A549 (cell line): Measurements from ENCODE around the gene SCT.

Source experiments
- BCL3 ChIP-seq: fragments of >200 bp; sonication (Bioruptor Twin); formaldehyde crosslinking; IDR thresholded peaks from 3 replicates; pipeline ENCODE4 v1.6.1; 2016
- CBX8 ChIP-seq: fragments of 200-600 bp; sonication (generic); IDR thresholded peaks from 2 replicates; pipeline ENCODE4 v1.6.1; 2016
- CEBPB ChIP-seq, 2 experiments: fragments of >200 bp in 1 of 2; sonication (Bioruptor Twin) in 1 of 2; formaldehyde crosslinking in 1 of 2; IDR thresholded peaks; 2 replicates each; pipeline ENCODE4 v1.6.1; 2012 to 2016
- CTCF ChIP-seq: fragments of >200 bp; sonication (Bioruptor Twin); formaldehyde crosslinking; IDR thresholded peaks from 3 replicates; pipeline ENCODE4 v1.5.1; 2016
- HDAC2 ChIP-seq: fragments of 200-600 bp; sonication (generic); IDR thresholded peaks from 2 replicates; pipeline ENCODE4 v1.6.1; 2016
- HOXA7 ChIP-seq: fragments of 250-450 bp; sonication (Bioruptor Pico); IDR thresholded peaks from 2 replicates; pipeline ENCODE4 v1.5.0; 2020; ENCODE audit warnings: mild to moderate bottlenecking, moderate library complexity
- MAX ChIP-seq: IDR thresholded peaks from 2 replicates; pipeline ENCODE4 v1.6.1; 2012
- MAZ ChIP-seq: fragments of 150-350 bp; IDR thresholded peaks from 2 replicates; pipeline ENCODE4 v1.6.1; 2014; ENCODE audit warnings: antibody characterized with exemption, low read depth, low read length, borderline replicate concordance
- NPAS2 ChIP-seq: fragments of 250-450 bp; sonication (Bioruptor Pico); IDR thresholded peaks from 2 replicates; pipeline ENCODE4 v1.8.0; 2022; ENCODE audit warnings: mild to moderate bottlenecking, moderate library complexity, borderline replicate concordance
- NR3C1 ChIP-seq: fragments of >200 bp; sonication (Bioruptor Twin); formaldehyde crosslinking; IDR thresholded peaks from 3 replicates; pipeline ENCODE4 v1.6.1; 2017
- POLR2A ChIP-seq: IDR thresholded peaks from 2 replicates; pipeline ENCODE4 v1.6.1; 2012; ENCODE audit warnings: mild to moderate bottlenecking, low read length
- RAD21 ChIP-seq, 2 experiments: fragments of >200 bp in 1 of 2; sonication (Bioruptor Twin) in 1 of 2; formaldehyde crosslinking in 1 of 2; IDR thresholded peaks in 1 of 2; conservative IDR thresholded peaks in 1 of 2; 2 replicates in 1 of 2; 3 replicates in 1 of 2; pipeline ENCODE4 v1.6.1; 2012 to 2018; ENCODE audit warnings: inconsistent platforms in 1 of 2
- TF ChIP-seq, protein P1 (sequence below): fragments of 200-600 bp; sonication (generic); IDR thresholded peaks from 2 replicates; pipeline ENCODE4 v1.6.1; 2016; ENCODE audit warnings: antibody characterized with exemption, mild to moderate bottlenecking, moderate library complexity
- TF ChIP-seq, protein P2 (sequence below): fragments of 250-450 bp; sonication (Bioruptor Pico); IDR thresholded peaks from 2 replicates; pipeline ENCODE4 v1.5.0; 2021; ENCODE audit warnings: mild to moderate bottlenecking, moderate library complexity, borderline replicate concordance

DNA sequence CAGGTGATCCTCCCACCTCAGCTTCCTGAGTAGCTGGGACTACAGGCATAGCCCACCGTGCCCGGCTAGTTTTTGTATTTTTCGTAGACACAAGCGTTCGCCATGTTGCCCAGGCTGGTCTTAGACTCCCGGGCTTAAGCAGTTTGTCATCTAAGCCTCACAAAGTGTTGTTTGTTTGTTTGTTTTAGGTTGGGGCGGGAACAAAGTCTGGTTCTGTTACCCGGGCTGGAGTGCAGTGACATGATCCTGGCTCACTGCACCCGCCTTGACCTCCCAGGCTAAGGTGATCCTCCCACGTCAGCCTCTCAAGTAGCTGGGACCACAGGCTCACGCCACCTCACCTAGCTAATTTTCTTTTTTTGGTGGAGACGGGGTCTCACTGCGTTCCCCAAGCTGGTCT lies 23.8 kb downstream of the SCT start:
- TF ChIP-seq CTCF (no peak), BCL3 (no peak), CEBPB (IDR thresholded peaks at IDR 0.05) (no peak), CBX8 (no peak), RAD21 (conservative IDR thresholded peaks at IDR 0.05 in 1 of 2, IDR thresholded peaks at IDR 0.05 in 1 of 2) (no peak), HDAC2 (no peak), POLR2A (no peak), MAZ (no peak), MAX (no peak), NR3C1 (no peak), HOXA7 (CRISPR knock-in tag) (no peak), NPAS2 (CRISPR knock-in tag) (no peak)
- TF ChIP-seq, protein P1, sequence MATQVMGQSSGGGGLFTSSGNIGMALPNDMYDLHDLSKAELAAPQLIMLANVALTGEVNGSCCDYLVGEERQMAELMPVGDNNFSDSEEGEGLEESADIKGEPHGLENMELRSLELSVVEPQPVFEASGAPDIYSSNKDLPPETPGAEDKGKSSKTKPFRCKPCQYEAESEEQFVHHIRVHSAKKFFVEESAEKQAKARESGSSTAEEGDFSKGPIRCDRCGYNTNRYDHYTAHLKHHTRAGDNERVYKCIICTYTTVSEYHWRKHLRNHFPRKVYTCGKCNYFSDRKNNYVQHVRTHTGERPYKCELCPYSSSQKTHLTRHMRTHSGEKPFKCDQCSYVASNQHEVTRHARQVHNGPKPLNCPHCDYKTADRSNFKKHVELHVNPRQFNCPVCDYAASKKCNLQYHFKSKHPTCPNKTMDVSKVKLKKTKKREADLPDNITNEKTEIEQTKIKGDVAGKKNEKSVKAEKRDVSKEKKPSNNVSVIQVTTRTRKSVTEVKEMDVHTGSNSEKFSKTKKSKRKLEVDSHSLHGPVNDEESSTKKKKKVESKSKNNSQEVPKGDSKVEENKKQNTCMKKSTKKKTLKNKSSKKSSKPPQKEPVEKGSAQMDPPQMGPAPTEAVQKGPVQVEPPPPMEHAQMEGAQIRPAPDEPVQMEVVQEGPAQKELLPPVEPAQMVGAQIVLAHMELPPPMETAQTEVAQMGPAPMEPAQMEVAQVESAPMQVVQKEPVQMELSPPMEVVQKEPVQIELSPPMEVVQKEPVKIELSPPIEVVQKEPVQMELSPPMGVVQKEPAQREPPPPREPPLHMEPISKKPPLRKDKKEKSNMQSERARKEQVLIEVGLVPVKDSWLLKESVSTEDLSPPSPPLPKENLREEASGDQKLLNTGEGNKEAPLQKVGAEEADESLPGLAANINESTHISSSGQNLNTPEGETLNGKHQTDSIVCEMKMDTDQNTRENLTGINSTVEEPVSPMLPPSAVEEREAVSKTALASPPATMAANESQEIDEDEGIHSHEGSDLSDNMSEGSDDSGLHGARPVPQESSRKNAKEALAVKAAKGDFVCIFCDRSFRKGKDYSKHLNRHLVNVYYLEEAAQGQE = no peak
- TF ChIP-seq, protein P2, sequence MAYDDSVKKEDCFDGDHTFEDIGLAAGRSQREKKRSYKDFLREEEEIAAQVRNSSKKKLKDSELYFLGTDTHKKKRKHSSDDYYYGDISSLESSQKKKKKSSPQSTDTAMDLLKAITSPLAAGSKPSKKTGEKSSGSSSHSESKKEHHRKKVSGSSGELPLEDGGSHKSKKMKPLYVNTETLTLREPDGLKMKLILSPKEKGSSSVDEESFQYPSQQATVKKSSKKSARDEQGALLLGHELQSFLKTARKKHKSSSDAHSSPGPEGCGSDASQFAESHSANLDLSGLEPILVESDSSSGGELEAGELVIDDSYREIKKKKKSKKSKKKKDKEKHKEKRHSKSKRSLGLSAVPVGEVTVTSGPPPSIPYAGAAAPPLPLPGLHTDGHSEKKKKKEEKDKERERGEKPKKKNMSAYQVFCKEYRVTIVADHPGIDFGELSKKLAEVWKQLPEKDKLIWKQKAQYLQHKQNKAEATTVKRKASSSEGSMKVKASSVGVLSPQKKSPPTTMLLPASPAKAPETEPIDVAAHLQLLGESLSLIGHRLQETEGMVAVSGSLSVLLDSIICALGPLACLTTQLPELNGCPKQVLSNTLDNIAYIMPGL (CRISPR knock-in tag) = no peak
